Kidney tubule cell (primary cell): Measurements from ENCODE around the gene RGPD4.
A peak's percentile ranks its signal among the peaks of the same experiment; 100 is the strongest.
"Not testable (repeated sequence)": the region's sequence is repeated elsewhere in the genome, so short reads cannot be mapped to it uniquely, and the experiment has no call there.

Source experiments
- DNase-seq: peaks from one replicate; pipeline ENCODE4 v3.0.0-alpha.2; 2018; ENCODE audit warnings: low spot score

Gene RGPD4

DNA sequence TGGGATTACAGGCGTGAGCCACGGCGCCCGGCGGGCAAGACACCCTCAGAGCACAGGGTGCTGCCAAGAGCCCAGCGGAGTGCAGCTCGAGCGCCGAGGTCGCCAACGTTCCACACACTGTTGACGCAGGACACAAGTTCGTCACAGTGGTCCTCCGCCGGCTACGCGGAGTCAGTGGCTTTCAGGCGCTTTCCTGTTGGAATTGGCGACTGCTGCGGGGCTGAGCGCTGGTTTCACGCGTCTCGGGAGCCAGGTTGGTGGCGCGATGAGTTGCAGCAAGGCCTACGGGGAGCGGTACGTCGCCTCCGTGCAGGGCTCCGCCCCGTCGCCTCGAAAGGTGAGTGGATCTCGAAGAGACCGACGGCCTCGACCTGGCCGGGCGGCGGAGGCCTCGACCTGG, at the start of gene RGPD4:
TSS of gene RGPD4 (plus strand) at position 144 of the 400 bp plus-strand sequence. CDS start at position 266, 122 bp downstream.
- not testable (repeated sequence) for DNase-seq

DNA sequence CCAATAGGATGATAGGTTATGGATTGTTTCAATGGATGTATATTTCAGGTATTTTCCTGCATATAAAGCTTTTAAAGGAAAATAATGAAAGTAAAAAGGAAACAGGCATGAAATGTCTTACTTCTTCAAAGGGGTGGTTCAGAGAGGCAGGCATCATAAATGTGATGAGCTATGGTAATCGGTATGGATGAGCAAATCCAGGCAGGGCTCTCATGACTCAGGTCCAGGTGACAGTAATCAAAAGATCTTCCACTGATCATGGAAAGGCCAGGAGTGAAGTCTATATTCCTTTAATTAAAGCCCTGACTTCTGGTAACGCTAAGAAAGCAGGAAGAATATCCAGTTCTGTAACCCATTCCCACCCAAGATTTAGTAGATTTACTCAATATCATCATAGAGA, 48.7 kb upstream of the RGPD4 start:
- DNase-seq: peak; percentile 15

DNA sequence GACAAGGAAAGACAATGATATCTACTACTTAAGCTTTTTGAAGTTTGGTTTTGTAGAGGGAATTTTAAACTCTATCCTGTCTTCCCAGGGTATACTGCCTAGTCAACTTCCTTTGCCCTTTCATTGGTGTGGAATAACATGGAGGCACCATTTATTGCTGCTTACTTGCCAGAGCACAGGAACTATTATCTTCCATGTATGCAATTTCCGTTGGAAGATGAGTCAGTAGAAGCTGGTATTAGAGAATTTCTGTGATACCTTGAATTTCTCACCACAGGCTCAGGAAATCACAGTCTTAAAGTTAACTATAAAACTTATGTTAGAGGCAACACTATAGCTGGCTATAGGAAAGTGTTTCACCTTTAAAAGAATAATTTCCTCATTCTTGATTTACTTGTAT, 40.9 kb upstream of the RGPD4 start:
- no peak for DNase-seq

DNA sequence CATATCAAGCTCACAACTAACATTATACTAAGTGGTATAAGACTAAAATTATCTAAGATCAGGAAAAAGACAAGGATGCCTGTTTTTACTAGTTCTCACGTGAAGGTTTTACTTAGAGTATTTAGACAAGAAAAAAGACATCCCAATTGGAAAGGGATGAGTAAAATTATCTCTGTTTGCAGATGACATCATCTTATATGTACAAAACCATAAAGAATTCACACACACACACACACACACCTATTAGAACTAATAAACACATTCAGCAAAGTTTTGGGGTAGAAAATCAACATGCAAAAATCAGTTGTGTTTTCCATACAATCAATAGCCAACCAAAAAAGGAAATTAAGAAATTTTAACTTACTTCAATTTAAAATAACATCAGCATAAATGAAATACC, 35.9 kb upstream of the RGPD4 start:
- no peak for DNase-seq

DNA sequence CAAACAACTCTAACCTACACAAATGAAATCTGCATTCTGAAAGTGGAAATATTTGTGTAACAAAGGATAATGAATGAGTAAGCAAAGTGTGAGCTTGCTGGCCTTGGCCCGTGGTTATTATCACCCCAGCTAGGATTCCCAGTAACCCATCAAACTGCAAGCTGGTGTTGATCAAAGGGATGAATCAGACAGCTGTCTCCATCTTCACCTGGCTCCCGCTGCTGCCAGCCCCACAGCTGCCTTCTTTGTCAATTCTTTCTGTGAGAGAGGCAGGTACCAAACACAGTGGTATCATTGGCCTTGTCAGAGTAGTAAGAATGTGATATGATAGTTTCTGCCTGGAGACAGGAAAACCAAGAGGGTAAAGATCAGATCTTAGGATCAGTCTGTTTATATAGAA, 25.2 kb upstream of the RGPD4 start:
- peak; percentile 59 for DNase-seq

DNA sequence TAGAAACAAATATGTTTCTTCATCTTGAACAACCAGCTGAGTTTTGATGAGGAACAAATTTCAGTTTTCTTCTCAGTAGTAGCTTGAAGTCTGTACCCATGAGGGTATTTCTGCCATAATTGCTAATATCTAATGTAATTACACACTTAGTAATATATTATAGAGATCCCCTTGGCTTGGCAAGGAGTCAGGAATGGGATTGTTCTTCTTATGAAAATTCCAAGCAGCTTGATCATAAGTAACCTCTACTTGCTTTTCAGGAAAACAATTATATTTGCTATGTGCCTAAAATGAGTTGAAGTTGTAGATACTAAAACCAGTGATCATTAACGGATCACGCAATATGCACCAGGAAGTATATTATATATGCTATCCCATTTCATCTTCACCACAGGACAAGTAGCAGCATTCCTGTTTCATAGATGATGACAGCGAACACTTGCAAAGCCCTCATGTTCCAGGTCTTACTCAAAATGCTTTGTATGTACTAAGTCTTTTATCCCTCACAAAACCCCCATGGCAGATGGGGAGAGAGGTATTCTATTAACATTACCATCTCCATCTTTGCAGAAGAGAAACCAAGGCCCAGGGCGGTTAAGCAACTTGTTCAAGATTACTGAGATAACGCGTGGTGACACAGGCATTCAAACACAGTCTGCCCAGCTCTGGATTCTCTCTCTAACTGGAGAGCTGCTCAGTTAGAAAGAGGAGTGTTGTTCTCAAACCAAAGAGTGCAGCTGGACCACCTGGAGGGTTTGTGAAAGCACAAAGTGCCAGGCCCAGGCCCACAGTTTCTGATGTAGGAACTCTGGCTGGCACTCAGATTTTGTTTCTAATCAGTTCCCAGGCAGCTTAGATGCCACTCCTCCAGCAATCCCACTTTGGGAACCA, 21.8 kb upstream of the RGPD4 start:
- DNase-seq: peak; percentile 68

DNA sequence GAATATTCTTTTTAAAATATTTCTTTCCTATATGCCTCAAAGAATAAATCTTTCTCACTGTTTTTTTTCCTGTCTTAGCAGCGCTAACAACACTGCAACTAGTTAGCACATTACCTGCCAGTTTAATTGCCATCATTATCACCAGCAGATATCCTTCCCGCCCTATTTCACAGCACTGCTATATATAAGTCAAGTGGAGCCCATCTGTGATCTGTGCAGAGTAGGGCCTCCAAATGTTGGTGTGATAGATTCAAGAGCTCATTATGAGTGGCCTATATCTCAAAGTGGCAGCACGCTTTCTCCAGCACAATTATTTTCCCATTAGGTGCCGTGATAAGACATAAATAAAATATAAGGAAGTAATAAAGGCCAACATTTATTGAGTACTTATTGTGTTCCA, 19.8 kb upstream of the RGPD4 start:
- no peak for DNase-seq

DNA sequence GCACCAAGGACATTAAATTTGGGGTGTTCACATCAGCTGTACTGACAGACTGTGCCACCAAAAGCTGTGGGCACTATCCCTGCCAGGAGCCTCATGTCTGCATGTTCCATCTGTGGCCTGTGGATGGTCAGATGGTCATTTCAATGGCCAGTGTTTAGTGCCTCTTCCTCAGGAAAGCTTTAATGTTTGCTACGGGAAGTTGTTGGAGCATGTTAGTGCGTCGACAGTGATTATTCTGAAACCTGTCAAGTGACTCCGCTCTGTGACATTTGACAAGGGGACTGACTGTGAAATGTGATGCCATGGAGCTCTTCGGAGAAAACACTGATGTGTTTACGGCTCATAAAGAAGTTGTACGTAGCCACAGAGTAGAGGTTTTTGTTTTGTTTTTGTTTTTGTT, 18.7 kb upstream of the RGPD4 start:
- no peak for DNase-seq

DNA sequence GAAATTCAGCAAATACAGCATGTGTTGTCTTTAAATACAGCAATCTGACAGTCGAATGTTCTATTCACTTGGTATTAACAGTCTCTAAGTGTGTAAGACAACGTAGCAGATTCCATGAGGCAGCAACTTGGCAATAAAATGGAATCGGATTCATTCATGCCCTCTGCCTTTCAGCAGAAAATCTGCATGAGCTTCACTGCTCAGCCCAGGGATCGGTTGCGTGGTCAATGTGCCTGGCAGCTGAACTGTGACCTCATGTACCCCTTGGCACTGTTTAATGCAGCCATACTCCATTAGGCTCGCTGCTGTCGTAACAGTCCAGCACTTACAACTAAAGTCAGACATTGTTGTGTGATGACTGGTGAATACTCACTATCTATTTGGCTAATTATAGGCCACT, 17.7 kb upstream of the RGPD4 start:
- peak; percentile 75 for DNase-seq

DNA sequence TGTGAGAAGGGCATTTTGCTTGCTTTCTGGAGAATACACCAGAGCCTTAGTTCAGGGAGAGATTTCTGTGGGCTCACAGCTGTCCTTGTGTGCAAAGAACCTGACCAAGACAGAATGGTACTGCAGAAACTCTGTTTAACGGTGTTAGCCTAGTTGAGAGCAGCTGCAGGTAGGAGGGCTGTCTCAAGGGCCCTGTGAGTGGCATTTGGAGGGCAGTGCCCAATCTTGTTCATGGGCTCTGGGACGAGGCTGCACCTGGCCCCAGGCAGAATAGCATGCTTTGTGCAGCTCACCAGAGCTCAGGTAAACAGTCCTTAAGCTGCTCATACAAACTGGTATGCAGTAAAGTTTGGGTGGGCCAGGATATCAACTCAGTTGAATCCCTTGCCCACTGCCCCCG, 16.9 kb upstream of the RGPD4 start:
- no peak for DNase-seq

DNA sequence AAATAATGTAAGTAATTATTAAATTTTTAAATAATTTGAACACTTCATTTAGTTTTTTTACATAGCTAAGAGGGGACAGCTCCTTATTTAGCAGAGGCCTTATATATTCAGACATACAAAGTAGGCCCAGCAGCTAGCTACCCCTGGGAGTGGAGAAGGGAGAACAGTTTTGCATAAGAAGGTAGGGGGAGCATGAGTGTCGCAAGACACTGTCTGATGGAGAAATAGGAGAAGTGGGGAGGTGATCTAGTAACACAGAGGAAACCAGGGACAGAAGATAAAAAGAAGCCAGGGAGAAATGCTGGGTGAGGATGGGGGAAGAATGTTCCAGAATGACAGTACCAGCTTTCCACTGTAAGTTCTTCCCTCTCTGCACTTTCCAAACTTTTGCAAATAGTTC, 16.0 kb upstream of the RGPD4 start:
- DNase-seq: no peak

DNA sequence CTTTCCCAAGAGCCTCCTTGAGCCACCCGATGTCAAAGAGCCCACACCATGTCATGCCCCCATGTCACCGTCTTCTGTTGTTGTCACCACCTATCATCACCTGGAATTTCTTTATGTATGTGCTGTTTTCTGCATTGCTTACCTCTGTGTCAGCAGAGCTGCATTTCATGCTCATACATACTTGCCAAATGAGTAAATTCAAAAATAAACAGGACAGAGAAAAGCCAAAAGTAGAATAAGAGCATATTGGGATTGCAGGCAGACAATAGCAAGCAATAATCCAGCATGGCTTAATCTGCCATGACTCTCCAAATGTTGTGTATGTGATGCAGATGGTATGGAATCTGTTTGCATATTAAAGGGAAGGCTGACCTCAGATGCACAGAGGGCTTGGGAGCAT, 15.3 kb upstream of the RGPD4 start:
- DNase-seq: peak; percentile 54

DNA sequence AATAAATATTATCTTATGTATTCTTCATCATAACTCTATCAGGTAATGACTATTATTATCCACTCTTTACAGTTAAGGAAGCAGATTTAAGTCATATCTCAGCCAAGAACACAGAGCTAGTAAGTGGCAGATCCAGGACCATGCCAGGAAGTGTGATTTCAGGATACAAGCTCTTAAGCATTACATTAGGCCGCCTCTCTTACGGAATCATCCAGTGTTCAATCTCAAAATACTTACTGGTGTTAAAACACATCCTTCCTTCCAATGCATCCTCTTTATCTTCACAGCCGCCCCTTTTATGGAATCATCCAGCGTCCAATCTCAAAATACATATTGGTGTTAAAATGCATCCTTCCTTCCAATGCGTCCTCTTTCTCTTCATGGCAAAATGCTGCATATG, 14.7 kb upstream of the RGPD4 start:
- no peak for DNase-seq

DNA sequence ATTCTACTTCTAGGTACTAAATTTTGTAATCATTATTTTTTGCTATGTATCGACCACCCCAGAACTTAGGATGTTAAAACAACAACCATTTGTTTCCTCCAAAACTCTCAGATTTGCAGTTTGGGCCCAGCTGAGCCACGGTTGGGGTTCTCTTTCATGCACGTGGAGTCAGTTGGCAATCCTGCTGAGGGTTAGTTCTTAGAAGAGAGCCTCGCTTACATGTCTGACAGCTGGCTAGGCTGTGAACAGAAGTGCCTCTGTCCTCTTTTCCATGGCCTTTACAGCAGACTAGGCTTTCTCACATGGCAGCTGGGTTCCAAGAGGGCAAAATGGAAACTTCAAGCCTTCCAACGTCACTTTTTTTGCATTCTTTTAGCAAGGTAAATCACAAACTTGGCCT, 9.3 kb upstream of the RGPD4 start:
- no peak for DNase-seq

DNA sequence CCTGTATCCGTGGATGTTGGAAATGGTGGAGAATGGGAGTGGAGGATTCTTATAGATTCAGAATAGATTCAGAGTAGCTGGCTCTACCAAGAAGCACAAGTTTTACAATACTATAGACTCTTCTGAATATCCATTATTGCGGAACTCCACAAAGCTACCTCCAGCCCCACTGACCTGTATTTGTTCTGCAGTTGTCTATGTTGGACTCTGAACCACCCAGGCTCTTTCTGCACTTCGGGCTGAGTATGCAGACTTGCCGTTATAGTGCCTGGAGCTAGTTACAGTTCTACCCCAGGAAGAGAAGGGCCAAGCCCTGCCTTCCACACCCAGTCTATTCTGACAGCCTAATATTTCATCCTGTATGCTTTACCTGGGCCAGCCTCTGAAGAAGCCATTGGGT, 4.4 kb upstream of the RGPD4 start:
- DNase-seq: no peak

DNA sequence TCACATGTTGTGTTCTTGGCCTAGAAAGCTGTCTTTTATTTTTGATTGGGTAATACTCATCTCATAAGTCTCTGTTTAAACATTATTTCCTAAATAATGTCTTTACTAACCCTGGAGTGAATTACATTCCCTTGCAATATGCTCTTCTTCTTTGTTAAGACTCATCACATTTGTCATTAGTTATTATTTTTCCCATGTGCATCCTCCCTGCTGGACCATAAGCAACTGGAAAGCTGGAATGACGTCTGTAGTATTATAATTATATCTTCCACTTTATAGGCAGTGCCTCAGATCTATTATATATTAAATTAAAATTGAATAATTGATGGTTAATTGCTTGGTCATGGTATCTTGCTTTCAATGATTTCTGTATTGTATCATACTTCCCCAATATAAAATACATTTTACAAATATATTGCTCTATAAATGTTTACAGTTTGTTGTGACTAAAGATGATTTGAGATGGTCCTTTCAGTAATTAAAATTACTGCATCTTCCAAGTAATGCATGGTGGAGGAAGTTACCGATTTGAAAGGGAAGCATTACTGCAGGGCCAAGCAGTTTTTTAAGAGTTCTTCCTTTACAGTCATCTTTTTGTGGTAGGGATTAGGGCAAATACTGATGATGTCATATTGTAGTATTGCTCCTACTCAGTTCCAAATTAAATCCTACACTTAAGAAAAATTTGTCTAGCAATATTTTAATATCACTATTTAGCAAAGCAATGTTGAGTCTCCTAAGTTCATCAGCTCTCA, 2.1 kb upstream of the RGPD4 start:
- no peak for DNase-seq

DNA sequence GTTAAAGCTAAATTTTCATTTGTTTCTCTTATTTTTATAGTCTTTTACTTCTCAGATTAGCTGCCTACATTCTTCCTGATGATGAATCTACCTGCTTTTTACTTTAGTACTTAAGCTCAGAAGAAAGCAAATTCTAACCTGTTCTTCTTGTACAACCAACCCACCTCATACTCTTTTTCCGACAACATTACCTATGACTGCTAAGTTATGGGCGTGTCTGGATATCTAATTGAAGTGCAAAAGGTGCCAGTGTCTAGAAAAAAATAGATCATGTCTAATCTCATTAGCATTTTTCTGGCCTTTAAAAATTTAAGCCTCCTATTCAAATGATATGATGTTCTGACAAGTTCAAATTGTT, 1.5 kb upstream of the RGPD4 start:
- DNase-seq: no peak

DNA sequence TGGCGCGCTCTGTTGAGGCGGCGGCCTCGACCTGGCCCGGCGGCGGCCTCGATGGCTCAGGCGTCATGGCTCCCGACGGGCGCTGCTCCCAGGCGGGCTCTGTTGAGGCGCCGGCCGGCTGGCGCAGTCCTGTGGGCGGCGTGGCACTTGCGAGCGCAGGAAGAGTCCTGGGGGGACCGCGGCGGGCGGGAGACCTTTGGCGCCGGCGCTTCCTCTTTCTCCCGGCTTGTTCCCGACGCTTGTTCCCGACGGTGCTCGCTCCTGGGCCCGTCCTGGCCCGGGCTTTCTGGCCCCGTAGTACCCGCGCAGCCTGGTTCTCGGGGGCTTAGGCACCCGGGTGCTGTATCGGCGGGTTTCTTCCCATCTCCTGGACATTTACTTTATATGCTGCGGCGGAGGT, 2.8 kb downstream of the RGPD4 start:
- DNase-seq: not testable (repeated sequence)

DNA sequence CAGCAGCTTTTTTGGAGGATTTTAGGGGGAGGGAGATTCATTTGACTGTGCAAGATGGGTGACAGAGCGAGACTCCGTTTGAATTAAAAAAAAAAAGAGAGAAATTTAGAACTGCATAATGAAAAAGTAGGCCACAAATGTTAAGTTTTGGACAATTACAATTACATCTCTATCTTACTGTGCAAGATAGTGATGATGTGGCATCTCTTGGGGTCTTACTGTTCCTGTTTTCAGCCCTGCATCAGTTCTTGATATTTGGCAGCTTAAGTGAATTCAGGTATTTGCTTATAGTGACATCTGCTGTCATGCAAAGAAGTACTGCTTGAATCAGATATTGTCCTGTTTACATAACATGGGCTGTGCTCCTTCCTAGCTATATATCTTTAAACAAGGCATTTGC, 6.5 kb downstream of the RGPD4 start:
- not testable (repeated sequence) for DNase-seq

DNA sequence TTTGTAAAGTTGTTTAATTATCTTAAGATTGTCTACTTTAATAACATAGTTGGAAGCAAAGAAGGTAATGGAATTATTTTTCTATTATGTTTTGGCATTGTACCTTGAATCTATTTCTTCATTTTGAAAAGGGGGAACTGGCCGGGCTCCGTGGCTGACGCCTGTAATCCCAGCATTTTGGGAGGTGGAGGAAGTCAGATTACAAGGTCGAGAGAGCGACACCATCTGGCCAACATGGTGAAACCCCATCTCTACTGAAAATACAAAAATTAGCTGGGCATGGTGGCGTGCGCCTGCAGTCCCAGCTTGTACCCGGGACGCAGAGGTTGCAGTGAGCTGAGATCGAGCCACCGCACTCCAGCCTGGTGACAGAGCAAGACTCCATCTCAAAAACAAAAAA, 6.9 kb downstream of the RGPD4 start:
- not testable (repeated sequence) for DNase-seq

DNA sequence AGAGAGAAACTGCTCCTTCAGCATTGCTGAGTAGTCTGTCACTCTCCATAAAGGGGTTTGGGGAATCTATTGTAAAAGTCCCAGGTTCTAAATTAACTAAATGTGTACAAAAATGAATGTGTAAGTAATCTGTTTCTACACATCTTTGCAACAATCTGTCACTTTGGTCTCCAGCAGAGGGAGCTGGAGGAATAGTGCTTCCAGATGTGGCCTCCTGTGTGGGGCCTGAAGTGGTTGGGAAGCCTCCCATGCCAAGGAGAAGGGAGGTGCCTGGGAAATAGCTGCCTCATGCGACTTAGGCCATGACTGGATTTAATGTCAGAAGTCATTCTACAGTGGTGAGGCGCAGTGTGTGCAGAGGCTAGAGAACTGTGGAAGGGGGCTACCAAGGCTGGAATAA, 89.4 kb downstream of the RGPD4 start:
- DNase-seq: not testable (repeated sequence)

DNA sequence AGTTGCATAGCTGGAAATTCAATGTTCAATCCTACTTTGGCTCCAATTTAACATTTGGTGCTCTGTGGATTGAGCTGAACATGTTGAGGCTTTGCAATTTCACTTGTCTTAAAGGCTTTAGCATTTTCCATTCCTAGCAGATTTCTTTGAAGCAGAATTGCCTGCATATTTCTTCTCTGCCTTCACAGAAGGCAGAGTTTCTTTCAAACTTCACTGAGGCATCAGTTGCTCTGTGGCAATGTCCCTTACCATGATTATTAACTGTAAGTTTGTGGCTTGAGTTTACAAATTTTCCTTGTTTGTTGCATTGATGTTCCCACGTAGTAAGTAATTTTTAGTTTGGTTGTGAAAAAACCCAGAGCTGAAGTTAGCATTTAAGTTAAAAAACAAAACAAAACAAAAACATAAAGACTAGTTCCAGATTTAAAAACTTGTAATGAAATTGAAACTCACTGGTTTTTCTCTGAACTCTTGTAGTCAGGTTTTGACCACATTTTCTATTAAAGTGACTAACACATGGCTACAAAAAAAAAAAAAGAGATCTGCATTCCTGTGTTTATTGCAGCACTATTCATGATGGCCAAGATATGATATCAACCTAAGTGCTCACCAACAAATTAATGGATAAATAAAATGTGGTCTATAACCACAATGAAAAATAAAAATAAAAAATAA, 90.1 kb downstream of the RGPD4 start:
- not testable (repeated sequence) for DNase-seq

DNA sequence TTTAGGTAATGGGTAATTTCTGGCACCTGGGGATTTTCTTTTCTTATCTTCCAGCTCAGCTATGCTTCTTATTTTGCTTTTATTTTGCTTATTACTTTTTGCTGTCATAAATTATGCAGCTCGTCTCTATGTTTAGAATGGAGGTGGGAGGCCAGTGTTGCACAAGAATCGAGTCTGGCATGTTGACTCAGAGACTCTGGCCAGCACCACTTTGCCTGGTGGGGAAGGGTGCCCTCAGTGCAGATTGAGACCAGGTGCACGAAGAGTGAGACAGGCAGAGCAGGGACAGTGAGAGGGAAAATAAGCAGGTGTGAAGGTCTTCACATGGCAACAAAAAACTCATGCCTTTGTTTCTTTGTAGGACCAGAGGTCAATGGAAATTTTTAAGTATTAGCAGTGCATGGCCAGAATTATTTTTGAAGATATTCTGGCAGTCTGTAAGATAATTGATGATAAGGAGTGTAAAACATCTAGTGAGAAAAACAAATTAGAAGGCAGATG, 100.4 kb downstream of the RGPD4 start:
- DNase-seq: no peak
